GM13976 (cell line): Measurements from ENCODE around the gene PC.
"Not testable (repeated sequence)": the region's sequence is repeated elsewhere in the genome, so short reads cannot be mapped to it uniquely, and the experiment has no call there.

Source experiments
- DNase-seq: peaks from one replicate; pipeline ENCODE4 v3.0.0; 2012; ENCODE audit warnings: low spot score
- CTCF ChIP-seq: IDR thresholded peaks from 2 replicates; pipeline ENCODE4 v1.5.1; 2012; ENCODE audit warnings: borderline replicate concordance, mild to moderate bottlenecking; ENCODE audit not compliant: insufficient read depth; ENCODE audit errors: extremely low read depth, missing control alignments, control extremely low read depth
- in situ Hi-C: fragments of 300-500 bp; cut with MboI; formaldehyde crosslinking; loops from one replicate; pipeline ENCODE4 v1.12.0; 2022; ENCODE audit warnings: low sequenced_read_pairs, mixed read lengths, inconsistent platforms; ENCODE audit not compliant: unreplicated experiment

PC gene

GRCh38 chr11:66841861-66842260, 116.3 kb downstream of the PC start:
- no peak for TF ChIP-seq CTCF
- no peak for DNase-seq
- in situ Hi-C loops = no loop called here

- no peak for DNase-seq
- no peak for TF ChIP-seq CTCF
- in situ Hi-C loops = no loop called here
Measured at GRCh38 chr11:66840317-66841091, 117.7 kb downstream of the PC start.

- DNase-seq = no peak
- TF ChIP-seq CTCF = no peak
- in situ Hi-C loops = no loop called here
Measured at GRCh38 chr11:66835768-66836405, 122.3 kb downstream of the PC start.

GRCh38 chr11:66834943-66835342, 123.2 kb downstream of the PC start:
- DNase-seq = no peak
- TF ChIP-seq CTCF = no peak
- in situ Hi-C loops = loop anchor here (5.0 kb wide), 1 partner anchor 143 kb away; no protein-coding TSS in a partner anchor

- DNase-seq = no peak
- in situ Hi-C loops = loop anchor here (5.0 kb wide), 1 partner anchor 142 kb away; no protein-coding TSS in a partner anchor
- TF ChIP-seq CTCF = no peak
Measured at GRCh38 chr11:66834539-66834845, 123.7 kb downstream of the PC start.

GRCh38 chr11:66824573-66824972, 133.6 kb downstream of the PC start:
- DNase-seq, in situ Hi-C loops: not testable (repeated sequence)

GRCh38 chr11:66823700-66824099, 134.5 kb downstream of the PC start:
- DNase-seq = no peak
- TF ChIP-seq CTCF = no peak
- in situ Hi-C loops = no loop called here
